GM12872 (cell line): Measurements from ENCODE around the gene SLC18A2.

Experiments
- TF ChIP-seq, protein P1 (sequence below): IDR thresholded peaks from 3 replicates; pipeline ENCODE4 v1.5.1; 2011; ENCODE audit warnings: low read depth, mild to moderate bottlenecking, low read length, moderate library complexity; ENCODE audit not compliant: insufficient read depth

Gene SLC18A2

GRCh38 chr10:117222976-117223692, 17.8 kb upstream of the SLC18A2 start:
- TF ChIP-seq, protein P1, sequence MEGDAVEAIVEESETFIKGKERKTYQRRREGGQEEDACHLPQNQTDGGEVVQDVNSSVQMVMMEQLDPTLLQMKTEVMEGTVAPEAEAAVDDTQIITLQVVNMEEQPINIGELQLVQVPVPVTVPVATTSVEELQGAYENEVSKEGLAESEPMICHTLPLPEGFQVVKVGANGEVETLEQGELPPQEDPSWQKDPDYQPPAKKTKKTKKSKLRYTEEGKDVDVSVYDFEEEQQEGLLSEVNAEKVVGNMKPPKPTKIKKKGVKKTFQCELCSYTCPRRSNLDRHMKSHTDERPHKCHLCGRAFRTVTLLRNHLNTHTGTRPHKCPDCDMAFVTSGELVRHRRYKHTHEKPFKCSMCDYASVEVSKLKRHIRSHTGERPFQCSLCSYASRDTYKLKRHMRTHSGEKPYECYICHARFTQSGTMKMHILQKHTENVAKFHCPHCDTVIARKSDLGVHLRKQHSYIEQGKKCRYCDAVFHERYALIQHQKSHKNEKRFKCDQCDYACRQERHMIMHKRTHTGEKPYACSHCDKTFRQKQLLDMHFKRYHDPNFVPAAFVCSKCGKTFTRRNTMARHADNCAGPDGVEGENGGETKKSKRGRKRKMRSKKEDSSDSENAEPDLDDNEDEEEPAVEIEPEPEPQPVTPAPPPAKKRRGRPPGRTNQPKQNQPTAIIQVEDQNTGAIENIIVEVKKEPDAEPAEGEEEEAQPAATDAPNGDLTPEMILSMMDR, result no peak

DNA sequence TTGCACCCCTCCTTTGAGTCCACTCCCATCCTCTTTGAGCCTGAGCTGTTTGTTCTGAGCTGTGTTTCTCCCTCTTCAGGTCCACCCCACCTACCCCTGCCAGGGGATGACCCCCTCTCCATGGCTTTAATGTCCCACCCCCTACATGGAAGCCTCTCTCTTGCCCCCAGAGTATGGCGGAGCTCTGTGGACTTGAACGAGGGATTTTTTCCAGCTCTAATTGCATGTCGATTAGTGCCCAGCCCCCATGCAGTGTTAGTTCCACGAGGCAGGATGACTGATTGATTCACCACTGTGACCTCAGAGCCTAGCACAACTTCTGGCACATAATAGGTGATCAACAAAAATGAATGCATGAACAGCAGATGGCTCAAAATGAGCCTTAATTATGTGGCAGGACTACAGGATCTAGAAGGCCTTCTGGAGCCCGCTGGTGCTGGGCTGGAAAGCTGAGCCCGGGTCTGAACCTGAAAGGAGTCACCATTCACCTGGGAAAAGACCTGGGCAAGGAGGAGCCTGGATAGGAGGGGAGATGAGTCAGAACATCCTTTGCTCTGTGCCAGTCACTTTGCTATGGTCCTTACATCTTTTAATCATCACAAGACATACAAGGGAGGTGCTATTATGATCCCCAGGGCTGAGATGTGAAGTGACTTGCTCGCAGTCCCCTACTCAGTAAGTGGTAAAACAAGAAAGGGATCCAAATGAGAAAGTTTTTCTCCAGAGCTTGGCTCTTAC, 17.1 kb upstream of the SLC18A2 start:
- TF ChIP-seq, protein P1, result no peak

GRCh38 chr10:117224881-117225280, 16.0 kb upstream of the SLC18A2 start:
- TF ChIP-seq, protein P1, result no peak

DNA sequence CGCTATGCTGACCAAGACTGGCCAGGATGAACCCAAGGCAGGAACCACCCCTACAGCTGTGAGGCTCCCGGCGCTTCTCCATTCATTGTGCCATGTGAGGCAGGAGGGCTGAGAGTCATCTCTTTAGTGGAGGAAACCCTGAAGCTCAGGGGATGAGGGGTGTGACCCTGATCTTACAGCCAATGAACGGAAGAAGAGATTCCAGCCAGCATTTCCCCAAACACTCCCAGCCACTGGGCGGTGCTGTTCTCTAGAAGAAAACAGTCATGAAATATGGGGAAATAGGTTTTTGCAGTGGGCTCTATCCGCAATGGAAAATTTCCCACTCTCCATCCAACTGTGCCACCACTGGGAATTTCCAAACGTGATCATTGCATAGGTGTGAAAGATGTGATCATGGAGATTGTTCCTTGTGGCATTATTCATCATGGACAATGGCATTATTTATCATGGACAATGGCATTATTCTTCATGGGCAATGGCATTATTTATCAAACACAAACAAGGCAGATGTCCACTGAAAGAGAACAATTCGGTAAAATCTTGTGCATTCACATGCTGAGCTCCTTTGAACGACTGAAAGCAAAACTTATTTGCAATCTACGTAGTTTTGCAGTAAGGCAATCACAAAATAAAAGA, 14.0 kb upstream of the SLC18A2 start:
- TF ChIP-seq, protein P1, result peak; percentile 70

DNA sequence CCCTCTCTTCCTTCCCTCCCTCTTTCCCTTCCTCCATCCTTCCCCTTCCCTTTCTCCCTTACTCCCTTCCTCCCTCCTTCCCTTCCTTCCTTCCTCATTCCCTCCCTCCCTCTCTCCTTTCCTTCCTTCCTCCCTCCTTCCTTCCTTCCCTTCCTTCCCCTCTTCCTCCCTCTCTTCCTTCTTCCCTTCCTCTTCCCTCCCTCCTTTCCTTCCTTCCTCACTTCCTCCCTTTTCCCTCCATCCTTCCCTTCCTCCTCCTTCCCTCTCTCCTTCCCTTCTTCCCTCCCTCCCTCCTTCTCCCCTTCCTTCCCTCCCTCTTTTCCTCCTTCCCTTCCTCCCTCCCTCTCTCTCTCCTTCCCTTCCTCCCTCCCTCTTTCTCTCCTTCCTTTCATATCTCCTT, 12.7 kb upstream of the SLC18A2 start:
- TF ChIP-seq, protein P1, result no peak

DNA sequence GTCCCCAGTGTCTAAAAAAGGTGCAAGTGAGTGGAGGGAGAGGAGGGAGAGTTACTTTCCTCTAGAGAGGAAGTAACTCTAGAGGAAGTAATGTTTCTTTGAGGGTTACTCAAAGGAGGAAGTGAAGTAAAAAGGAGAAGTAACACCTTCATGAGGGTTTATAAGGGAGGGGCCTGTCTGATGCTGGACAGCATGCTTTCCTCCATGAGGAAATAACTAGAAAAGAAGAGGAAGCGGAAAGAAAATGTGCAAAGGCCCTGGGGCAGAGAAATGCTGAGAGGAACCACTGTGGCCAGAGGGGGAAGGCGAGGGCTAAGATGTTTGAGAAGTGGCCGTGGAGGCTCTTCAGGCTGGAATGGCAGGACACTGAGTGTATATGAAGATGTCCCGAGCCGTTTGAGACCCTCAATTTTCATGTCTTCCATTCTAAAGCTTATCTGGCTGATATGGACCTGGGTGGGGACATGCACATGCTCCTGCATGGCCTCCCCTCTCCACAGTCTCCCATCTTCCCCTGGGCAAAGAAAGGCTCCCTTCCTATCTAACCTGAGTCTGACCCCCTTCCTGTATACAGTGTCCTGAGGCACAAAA, 3.4 kb upstream of the SLC18A2 start:
- TF ChIP-seq, protein P1, result no peak

DNA sequence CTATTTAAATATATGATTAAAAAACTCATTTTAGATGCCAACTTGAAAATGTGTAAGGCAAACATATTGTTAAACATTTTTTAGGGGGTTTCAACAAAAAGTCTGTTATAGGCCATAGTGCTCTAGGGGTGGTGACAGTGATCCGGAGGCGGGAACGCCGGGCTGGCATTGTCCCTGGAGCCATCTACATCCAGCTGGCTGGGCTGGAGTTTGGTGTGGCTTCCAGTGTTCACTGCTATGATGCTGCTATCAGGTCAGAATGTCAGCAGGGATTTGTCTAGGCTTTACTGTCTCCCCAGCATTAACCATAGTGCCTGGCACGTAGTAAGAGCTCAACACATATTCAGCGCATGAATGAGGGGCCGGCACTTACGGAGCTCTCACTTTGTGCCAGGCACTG, 1.9 kb upstream of the SLC18A2 start:
- TF ChIP-seq, protein P1, result no peak
